NCI-H146 treated with DMSO at 0.1 percent for 48 hours (cell line): ENCODE results near the gene SYNDIG1.

Experiments
- DNase-seq: peaks from one replicate; lab custom pipeline; 2025; ENCODE audit not compliant: unreplicated experiment; lab: John Stamatoyannopoulos, UW

SYNDIG1 gene

DNA sequence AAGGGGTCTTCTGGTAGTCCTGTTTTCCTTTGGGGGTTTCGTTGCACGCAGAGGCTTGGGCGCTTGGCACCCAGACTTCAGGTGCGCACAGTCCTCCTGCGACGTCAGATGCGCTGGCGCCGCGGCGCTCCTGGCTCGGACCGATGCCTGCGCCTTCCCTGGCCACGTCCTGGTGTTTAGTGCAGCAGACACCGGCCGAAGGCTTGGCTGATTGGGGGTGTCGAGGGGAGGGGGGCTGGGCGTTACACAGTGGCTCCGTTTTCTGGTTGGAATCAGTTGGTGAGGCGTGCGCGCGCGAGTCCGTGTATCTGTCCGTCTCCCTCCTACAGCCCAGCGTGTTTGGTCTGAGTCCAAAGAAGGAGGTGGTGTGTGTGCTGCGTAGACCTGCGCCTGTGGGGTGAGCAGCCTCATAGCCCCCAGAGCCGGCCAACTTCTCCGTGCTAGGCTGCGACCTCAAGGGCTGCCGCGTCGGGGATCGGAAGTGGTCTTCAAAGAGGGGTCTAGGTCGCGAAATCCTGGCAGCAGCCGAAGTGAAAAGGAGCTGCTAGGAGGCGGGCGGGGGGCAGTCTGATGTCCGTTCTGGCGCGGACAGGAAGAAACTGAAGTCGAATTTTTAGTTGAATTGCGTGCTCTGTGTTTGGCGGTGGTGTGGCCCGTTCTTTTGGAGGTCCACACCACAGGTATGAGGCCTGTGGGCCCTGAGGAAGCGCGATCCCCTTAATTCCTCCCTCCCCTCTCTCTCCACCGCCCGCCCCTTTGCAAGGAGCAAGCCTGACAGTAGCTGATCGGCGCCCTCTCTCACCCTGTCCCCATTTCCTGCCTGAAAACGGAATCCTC lies 1.5 kb downstream of the SYNDIG1 start:
- no peak for DNase-seq

DNA sequence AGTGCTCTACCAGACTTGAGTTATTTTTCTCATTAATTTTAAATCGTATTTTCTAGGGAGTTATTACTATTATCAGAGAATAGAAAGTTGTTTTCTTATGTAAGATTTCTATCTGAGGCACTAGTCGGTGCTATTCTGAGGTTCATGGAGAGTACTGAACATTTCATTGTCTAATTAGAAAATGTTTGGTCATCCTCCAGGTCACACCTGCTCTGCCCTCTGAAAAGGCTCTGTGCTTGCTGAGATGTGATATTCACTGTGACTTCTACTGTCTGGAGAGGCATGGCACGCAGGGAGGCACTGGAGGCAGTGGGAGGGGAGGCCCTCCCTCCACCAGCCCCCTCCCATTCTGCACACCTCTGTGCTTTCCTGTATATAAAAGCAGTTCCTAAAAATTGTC lies 3.0 kb downstream of the SYNDIG1 start:
- DNase-seq, result no peak

DNA sequence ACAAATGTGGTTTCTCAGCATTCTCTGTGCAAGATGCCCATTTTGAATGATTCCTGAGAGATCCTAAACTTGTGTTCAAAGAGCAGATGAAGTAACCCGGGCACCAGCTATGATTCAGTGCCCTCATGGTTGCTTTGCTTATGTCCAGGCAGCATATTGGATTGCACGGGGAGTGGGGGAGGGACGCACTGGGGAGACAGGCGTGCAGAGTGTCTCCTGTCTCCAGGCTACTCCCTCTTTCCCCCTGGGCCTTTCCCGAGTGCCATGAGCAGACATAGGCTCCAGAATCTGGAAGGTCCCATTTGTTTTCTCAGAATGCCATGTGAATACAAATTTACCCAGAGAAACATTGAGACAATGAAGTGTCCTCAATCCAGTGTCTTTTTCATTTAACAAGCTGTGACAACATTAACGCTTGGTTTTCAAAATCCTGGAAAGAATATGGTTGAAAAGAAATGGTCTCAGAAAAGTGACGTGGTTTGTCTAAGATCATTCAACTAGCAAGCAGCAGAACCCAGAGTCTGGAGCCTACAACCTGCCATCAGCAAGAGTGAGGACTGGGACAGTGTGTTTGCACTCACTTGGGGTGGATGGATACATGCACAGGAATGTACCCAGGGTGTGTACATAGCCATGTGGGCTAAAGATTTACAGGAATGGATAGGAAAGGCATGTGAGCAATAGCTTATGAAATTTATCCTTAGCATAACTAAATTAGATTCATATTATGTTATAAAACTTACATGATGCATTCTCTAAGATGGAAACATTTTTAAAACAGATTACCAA lies 4.2 kb downstream of the SYNDIG1 start:
- no peak for DNase-seq

DNA sequence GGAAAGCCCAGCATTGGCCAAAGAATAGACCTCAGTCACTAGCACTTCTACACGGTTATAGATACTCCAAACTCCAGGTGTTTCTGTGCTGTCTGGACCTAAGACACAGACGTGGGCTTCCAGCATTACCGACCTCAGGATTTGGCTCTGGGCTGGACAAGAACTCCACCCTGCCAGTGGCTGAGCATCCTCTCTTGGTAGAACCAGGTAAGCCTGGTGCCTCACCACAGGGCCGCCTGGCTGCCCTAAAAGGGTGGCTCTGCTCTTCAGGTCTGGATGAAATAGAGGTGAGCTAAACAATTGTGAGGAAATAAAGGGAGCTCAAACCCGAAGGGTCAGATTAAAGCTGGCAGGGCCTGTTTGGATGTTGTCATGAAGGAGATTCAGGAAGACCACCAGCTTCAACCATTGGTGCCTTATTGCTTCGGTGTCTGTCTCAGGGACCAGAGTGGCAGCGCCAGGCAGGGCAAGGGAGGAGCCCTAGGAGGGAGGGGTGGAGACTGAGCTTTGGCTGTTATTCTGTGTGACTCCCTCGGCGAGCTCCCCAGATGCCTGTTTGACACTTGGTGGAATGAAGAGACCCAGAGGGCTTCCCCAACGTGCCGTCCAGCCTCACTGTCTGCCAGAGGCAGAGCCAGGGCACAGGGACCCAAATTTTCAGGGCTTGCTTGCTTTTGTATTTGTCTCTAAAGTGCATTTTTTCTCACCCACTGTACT lies 8.6 kb downstream of the SYNDIG1 start:
- no peak for DNase-seq

DNA sequence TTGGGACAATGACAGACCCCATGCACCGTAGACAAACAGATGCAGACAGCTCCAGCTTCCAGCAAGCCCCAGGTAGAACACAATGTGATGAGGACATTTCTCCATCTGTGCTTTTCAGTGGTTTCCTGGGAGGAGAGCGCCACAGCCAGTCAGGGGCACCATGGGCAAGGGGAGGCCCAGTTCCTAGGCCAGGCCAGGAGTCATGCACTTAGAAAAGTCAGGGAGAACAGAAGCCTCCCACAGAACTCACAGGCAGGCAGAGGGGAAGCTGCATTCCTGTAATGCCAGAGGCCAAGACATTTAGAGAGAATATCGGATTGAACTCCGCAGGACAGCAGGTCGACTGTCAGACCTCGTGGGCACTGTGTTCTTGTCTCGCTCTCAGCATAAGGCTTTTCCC lies 9.2 kb downstream of the SYNDIG1 start:
- no peak for DNase-seq

DNA sequence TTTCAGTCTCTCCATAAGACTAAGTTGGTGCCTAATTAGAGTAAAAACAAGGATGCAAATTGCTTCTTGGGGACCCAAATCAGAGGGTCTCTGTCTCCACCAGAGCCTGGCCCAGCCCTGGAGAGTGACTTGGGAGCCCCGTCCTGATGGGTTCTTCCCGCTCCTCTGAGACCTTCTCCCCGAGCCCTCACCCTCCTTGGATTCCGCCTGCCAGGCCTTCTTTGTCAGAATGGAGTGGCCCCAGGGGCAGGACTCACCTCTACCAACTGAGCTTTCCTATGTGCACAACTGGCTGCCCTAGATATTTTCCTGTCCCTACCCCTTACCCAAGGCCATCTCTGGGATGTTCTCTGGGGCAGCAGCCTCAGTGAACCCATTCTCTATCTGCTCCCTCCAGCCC lies 9.7 kb downstream of the SYNDIG1 start:
- DNase-seq, result no peak

DNA sequence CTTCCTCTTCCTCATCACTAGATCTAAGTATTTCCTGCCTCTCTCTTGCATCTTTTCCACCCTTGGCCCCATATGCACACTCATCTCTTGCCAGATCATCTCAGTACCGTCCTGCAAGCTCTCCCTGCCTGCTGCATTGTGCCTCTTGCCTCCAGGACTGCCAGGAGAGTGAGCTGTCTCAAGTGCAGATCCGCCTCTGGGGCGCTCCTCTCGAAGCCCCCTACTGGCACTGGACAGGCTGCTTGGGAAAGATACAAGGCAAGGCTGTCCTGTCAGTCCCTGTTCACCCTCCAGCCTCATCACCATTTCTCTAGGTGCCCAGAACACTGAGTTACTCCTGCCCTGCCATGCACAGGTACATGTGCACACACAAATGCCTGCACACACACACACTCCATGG lies 10.2 kb downstream of the SYNDIG1 start:
- DNase-seq, result no peak

DNA sequence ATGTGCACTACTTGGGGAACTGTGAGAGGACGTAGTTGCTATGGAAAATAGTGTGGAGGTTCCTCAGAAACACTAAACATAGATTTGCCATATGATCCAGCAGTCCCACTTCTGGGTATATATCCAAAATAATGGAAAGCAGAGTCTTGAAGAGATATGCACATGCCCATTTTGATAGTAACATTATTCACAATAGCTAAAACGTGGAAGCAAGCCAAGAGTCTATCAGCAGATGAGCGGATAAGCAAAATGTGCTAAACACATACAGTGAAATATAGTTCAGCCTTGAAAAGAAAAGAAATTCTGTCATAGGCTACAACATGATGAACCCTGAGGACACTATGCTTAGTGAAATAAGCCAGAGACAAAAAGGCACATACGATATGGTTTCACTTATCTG lies 11.1 kb downstream of the SYNDIG1 start:
- DNase-seq, result no peak

DNA sequence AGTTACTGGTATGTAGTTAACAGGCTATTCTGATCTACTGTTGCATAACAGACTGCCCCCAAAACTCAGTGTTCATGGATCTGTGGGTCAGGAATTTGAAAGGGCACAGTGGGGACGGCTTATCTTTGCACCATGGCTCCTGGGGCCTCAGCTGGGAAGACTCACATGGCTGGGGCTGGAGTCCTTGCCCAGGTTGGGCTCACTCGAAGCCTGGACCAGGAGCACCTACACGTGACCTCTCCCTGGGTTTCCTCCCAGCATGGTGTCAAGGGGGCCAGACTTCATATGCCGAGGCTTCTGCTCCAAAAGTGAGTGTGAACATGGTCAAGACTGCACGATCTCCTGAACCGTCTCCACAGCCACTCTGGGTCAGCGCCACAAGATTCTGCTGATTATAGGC lies 11.7 kb downstream of the SYNDIG1 start:
- no peak for DNase-seq

DNA sequence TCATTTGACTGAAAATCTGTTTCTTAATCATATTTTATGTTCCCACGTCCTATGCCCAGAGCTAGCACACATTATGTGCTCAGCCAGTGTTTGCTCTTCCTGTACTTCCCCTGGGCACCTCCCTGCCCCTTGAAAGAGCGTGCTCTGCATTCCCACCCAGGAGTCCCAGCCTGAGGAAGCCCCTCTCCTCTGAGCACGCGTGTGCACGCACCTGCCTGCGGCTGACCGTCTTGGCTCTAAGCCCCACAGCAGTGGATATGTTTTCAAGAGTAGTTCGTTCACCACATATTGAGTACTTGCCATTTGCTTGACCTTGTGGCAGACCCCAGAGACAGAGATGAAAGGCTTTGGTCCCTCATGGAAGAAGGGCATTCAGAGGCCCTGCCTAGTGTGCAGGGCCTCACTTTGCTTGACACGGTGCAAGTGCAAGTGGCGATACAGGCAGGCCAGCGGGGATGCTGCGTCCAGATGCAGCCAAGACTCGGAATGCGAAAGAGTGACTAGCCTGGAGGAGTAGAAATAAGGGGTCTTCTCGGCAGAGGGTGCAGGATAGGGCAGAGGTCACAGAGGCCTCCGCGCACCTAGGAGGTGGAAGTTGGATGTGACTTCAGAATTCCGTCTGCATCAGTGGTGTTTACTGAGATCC lies 14.1 kb downstream of the SYNDIG1 start:
- no peak for DNase-seq

DNA sequence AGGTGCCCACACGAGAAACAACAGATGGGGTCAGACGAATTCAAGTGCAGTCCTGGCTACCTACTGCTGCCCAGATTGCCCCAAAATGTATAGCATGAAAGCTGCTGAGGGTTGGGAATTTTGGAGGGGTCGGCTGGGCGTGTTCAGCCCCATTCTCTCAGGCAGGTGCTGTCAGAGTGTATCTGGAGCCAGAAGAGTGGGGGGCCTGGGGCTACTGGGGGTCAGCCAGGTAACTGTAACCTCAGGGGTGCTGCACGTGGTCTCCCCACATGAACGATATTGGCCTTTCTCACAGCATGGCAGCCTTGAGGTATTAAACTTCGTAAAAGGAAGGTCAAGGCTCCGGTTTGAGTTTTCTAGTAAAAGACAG lies 14.6 kb downstream of the SYNDIG1 start:
- DNase-seq, result no peak

DNA sequence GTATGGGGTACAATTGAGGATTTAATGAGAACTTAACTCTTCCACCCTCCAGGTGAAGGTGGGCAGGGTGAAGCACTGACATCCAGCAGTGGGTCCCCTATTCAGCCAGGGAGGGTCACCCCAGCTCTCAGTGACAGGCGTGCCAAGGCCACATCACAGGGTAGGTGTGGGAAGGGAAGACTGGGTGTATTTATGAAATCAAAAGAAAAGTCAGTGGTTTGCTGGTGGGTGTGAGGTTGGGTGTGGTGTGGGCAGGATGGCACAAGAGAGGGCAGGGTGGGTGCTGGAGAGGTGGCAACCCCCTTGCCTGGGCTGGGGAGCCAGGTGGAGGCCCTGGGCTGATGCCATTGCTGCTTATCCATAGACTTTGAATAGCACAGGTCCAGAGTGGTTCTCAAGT lies 16.6 kb downstream of the SYNDIG1 start:
- DNase-seq, result no peak

DNA sequence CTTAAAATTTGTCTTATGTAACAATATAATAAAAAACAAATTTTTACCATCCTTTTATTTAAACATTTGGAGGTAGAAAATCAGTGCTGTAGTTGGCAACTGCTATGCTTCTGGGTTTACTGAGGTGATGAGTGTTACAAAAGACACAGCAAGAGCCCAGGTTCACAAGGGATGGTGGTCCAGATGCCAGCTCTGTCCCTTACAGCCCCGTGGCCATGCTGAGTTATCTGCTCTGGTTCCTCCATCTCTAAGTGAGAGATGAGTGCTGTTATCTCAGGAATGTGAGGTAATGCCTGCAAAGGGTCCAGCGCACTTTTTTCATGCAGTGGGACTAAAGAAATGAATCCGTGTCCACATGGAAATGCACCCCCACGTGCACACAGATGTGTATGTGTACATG lies 17.8 kb downstream of the SYNDIG1 start:
- DNase-seq, result no peak

DNA sequence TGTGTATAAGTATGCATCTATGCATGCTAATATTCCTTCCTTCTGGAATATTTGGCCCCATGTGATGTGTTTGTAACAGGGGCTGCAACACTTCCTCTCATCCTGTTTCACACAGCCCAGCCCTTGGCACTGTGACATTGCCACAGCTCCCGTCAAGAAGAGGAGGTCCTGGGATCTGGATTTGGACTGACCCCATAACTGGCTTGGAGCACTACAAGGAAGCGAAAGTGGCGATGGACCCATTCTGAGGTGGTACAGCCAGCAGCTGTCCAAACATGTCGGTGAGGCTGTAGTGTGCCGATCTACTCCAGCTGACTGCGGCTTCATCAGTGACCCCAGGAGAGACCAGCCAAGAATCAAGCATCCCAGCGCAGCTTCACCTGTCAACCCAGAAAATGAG lies 18.2 kb downstream of the SYNDIG1 start:
- DNase-seq, result no peak

DNA sequence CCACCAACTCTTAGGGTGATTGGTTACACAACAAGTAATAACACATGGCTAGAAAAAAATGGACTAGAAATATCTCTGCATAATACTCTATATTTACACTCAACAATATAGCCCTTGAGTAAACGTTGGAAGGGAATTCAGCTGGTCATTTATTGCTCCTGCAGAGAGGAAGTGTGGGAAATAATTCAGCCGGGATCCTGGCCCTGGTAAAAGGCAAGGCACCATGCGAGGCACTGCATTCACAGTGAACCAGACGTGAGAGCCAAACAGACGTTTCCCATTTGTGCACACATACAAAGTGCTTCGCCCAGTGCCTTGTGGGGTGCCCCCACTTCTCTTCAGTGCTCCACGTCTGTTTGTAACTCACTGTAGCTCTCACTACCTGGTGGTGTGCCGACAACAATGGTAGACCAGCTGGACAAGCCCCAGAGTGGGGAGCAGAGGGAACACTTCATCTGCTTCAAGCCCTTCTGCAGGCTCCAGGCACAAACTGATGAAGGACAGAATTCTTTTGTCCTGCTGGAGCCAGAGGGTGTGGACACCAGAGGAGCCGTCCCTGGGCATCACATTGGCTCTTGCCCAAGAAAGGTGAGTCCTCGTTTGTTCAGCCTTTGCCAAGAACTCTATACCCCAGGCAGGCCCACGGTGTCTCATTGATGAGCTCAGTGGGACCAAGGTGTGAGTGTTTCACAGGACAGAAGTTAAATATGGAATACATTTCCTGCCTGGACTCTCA lies 18.8 kb downstream of the SYNDIG1 start:
- no peak for DNase-seq

DNA sequence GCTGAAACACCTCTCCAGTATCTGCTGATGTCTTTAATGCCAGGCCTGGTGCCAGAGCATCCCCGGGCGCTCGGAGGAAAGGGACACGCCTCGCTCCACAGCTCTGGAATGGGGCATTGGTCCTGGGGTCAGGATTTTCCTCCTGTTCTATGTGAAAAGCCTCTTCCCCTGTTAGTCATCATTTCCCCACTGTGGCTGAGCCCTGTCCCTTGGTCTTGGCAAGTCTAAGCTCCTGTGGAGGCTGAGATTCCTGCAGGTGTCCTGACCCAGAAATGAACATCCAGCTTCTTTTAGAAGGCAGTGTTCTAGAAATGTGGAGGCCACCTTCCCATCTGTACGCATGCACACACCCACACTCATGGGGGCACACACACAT lies 19.4 kb downstream of the SYNDIG1 start:
- no peak for DNase-seq

DNA sequence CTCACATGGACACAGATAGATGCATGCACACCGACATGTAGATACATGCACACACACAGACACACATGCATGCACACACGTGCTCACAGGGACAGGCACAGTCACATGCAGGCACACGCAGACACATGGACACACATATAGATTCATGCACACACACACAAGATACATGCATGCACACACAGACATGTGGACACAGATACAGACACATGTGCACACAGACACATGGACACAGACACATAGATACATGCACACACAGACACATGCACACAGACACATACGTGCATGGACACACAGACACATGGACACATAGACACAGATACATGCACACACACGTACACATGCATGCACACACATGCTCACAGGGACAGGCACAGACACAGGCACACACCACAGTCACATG lies 19.8 kb downstream of the SYNDIG1 start:
- no peak for DNase-seq

DNA sequence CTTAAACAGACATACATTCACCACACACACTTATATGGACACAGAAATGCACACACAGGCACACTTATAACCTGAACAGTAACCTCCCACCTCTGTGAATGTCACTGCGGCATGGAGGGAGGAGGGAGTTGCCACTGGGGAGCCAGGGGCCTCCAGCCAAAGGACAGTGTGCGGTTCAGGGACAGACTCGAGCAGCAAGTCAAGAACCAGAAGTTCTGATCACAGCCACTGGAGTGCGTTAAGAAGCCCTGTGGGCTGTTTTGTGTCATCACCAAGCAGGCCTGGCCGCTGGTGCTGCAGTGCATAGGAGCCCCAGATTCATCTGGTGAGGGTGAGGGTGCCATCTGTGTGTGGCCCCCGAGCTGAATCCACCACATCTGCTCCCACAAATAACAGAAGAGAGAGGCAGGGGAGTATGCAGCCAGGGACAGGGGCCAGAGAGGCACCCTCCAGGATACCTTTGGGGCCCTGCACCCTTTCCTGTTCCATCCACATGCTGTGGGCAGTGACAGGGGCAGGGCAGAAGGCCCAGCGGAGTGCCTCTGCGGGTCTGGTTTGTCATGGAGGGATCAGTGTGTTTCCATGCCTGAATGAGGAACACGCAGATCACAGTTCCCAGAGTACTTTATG lies 20.3 kb downstream of the SYNDIG1 start:
- DNase-seq, result no peak

DNA sequence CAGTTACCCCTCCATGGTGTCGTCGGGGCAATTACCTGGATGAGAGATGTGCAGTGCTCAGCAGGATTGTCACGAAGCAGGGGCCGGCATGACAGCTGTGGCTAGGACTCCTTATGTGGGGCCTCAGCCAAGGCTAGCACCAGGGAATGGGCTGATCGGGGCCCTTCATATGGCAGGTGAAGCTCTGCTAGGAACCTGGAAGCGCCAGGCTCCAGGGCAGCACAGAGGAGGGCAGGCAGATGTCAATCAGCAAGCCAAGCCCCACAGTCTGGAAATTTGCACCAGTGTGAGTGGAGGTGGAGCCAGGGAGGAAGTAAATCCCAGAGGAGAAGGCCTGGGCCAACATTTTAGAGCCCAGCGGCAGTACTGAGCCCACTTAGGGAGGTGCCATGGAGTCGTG lies 21.2 kb downstream of the SYNDIG1 start:
- DNase-seq, result no peak

DNA sequence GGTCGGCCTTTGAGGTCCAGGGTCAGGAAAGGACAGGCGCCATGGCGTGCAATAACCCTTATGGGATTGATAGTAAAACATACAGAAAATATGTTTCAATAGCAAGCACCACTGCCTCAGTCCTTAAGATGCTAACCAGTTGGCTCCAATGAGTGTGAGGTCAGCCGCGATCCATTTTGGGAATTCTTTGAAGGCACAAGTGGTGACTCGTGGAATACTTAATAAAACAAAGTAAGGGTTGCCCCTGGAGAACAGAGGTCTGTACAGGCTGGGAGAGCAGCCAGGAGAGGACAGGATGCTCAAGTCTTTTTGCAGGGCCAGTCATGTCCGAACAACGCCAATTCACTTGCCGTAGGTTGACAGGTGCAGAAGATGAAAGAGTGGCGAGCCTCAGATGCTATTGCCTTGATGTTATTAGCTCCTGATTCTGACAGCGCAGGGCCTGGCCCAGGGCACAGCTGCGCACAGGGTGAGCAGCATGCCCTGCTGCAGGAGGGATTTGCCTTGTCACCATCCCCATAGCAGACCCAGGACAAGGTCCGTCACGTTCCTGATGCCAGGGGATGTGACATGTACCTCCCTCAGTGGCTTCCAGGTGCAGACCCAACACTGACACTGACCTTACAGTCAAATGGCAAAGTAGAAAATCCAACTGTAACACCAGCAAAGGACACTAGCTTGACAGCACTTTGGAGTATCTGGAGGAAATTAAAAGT lies 21.8 kb downstream of the SYNDIG1 start:
- DNase-seq, result no peak
